HCT116 (cell line): ENCODE data around the gene MICAL3.

Experiments used
- CTCF ChIP-seq, 3 experiments: fragments of 200-600 bp in 1 of 3; sonication (generic) in 1 of 3; IDR thresholded peaks in 2 of 3; conservative IDR thresholded peaks in 1 of 3; 2 replicates each; pipeline ENCODE4 v1.5.1; 2012 to 2017; ENCODE audit warnings: low read depth in 2 of 3, low read length in 2 of 3, antibody characterized with exemption in 1 of 3, borderline replicate concordance in 1 of 3, control low read depth in 1 of 3, mild to moderate bottlenecking in 1 of 3, mixed read lengths in 1 of 3, mixed run types in 1 of 3, moderate library complexity in 1 of 3; ENCODE audit not compliant: insufficient read depth in 1 of 3
- EZH2 ChIP-seq: fragments of 200-600 bp; sonication (generic); IDR thresholded peaks from 2 replicates; pipeline ENCODE4 v1.6.1; 2017; ENCODE audit warnings: antibody characterized with exemption, mixed run types
- POLR2A ChIP-seq: IDR thresholded peaks from 2 replicates; pipeline ENCODE4 v1.7.0; 2011; ENCODE audit warnings: borderline replicate concordance; ENCODE audit not compliant: insufficient read depth, insufficient read length; ENCODE audit errors: extremely low read depth
- POLR2AphosphoS5 ChIP-seq: IDR thresholded peaks from 2 replicates; pipeline ENCODE4 v1.6.1; 2011; ENCODE audit warnings: mild to moderate bottlenecking, low read depth, low read length, moderate library complexity
- SIN3A ChIP-seq: IDR thresholded peaks from 2 replicates; pipeline ENCODE4 v1.6.1; 2012; ENCODE audit warnings: low read depth

- TF ChIP-seq POLR2A (no peak), SIN3A (no peak), CTCF (IDR thresholded peaks at IDR 0.05 in 2 of 3, conservative IDR thresholded peaks at IDR 0.05 in 1 of 3; ENCODE audit: borderline replicate concordance in 1 of 3, insufficient read depth in 1 of 3, low read depth in 2 of 3, low read length in 2 of 3) (no peak), POLR2AphosphoS5 (no peak), EZH2 (no peak)
Observed at GRCh38 chr22:17873804-17874203, 150.6 kb downstream of the MICAL3 start.
